GM21825 (cell line): ENCODE results near the gene DNAJB6.
"Not testable (repeated sequence)": the region's sequence is repeated elsewhere in the genome, so short reads cannot be mapped to it uniquely, and the experiment has no call there.

ENCODE experiments used
- ATAC-seq: cut with Tn5 transposase; IDR thresholded peaks from one replicate; pipeline ENCODE4 v1.9.1; 2021; ENCODE audit warnings: mild to moderate bottlenecking, moderate library complexity; ENCODE audit not compliant: unreplicated experiment

The DNAJB6 gene

DNA sequence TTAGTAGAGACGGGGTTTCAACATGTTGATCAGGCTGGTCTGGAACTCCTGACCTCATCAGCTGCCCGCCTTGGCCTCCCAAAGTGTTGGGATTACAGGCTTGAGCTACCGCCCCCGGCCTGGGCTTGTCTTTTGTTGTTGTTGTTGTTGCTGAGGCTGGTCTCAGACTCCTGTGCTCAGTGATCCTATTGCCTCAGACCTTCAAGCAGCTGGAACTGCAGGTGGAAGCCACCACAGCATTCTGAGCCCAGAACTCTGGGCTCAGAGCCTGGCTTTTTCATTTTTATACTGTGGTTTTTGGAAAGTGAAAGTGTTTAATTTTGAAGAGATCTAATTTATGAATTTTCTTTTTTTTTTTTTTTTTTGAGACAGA lies 16.2 kb upstream of the DNAJB6 start:
- ATAC-seq, result no peak

DNA sequence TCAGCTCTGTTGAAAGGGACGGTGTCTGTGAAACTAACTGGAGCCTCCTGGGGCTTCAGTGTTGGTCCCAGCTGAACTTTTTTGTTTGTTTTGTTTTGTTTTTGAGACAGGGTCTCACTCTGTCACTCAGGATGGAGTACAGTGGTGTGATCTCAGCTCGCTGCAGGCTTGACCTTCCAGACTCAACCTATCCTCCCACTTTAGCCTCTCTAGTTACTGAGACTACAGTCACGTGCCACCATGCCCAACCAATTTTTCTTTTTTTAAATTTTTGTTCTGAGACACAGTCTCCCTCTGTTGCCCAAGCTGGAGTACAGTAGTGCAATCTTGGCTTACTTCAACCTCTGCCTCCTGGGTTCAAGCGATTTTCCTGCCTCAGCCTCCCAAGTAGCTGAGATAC lies 13.4 kb upstream of the DNAJB6 start:
- ATAC-seq, result no peak

DNA sequence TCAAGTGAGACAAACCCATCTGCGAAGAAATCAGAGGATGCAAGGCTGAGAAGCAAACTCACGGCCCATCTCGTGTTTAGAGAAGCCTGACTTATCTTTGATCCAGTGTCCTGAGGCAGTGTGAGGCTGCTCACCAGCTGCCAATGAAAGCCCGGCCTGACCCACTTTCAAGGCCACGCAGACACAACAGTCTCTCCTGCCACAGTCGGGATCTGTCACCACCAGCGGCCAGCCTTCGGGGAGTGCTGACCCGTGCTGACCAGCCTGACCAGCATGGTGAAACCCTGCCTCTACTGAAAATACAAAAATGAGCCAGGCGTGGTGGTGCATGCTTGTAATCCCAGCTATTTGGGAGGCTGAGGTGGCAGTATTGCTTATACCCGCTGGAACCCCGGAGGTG lies 7.4 kb upstream of the DNAJB6 start:
- no peak for ATAC-seq

DNA sequence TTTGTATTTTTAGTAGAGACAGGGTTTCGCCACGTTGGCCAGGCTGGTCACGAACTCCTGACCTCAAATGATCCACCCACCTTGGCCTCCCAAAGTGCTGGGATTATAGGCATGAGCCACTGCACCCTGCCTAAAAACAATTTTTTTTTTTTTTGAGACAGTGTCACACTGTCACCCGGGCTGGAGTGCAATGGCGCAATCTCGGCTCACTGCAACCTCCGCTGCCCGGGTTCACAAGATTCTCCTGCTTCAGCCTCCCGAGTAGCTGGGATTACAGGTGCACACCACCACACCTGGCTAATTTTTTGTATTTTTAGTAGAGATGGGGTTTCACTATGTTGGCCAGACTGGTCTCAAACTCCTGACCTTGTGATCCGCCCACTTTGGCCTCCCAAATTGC lies 6.2 kb upstream of the DNAJB6 start:
- not testable (repeated sequence) for ATAC-seq

DNA sequence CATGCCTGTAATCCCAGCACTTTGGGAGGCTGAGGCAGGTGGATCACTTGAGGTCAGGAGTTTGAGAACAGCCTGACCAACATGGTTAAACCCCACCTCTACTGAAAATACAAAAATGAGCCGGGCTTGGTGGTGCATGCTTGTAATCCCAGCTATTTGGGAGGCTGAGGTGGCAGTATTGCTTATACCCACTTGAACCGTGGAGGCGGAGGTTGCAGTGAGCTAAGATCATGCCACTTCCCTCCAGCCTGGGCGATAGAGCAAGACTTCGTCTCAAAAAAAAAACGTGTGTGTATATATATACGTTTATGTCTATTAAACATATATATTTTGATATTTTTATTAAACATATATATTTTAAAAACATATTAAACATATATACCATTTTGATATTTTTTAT lies 5.8 kb upstream of the DNAJB6 start:
- ATAC-seq, result not testable (repeated sequence)

DNA sequence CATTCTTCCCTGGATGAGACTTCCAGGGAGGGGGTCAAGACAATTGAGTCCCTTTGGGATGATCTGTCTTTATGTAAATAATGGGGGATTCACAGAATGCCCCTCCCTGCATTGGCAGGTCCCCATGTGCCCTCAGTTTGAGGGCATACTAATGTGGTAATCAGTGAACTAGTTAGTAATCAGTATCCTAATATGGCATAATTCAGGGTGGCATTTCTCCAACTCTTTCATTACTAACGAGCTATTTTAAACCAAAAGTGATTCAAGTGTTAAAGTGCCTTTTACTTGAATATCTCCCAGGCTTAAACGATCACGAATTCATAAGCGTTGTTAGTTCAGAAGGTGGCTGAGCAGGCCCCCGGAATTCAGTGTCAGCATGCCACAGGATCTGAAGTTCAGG lies 1.6 kb upstream of the DNAJB6 start:
- no peak for ATAC-seq

DNA sequence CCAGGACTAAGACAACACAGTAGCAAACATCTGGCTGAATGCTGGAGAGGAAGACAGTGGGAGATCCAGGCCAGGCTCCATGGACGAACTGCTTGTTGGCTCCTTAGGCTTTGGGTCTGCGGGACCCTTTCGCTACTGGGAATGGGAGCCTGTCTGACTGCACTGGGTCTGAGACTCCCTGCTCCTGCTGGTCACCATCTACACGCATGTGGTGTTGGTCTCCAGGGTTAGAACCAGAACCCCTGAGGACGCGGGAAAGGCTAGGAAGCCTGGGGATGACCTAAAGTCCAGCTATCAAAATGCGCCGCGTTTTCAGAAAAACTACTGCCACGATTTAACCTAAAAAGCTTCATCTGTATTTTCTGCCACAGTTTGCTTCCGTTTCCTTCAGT lies 817 bp upstream of the DNAJB6 start:
- ATAC-seq, result no peak

DNA sequence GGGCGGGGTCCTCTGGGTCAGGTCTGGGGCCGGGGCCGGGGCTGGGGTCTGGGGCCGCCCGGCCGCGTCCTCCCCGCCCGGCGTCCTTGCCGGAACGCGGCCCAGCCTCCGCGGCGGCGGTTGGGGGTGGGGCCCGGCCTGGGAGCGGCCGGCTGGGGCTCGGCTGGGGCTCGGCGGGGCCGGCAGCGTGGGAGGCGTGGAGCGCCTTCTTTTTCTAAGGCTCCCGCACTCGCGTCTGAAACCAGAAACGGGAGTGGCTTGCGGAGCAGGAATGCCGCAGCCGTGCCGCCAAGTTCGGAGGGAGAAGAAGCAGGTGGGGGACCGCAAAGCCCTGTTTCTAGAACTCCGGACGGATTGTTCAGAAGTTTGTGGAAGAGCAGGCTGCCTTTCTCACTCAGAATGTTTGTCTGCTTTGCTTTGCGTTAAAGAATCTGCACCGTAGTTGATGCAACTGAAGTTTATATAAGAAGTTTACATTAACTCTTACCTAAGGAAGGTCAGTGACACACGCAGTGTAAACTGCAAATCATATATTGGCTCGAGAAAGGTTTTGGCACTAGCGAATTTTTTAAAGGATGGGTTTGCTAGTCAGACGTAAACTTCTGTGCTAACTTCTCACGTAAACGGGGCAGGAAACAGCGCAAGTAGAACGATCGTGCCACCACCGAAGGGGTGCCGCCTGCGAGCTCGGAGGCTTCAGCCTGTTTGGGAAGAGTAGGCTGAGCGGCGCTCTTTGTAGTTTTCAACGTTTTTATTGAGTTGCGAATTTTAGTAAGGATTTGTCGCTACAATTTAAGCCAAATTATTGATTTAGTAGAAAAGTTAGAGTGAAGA lies 729 bp downstream of the DNAJB6 start:
- peak; percentile 42 for ATAC-seq

DNA sequence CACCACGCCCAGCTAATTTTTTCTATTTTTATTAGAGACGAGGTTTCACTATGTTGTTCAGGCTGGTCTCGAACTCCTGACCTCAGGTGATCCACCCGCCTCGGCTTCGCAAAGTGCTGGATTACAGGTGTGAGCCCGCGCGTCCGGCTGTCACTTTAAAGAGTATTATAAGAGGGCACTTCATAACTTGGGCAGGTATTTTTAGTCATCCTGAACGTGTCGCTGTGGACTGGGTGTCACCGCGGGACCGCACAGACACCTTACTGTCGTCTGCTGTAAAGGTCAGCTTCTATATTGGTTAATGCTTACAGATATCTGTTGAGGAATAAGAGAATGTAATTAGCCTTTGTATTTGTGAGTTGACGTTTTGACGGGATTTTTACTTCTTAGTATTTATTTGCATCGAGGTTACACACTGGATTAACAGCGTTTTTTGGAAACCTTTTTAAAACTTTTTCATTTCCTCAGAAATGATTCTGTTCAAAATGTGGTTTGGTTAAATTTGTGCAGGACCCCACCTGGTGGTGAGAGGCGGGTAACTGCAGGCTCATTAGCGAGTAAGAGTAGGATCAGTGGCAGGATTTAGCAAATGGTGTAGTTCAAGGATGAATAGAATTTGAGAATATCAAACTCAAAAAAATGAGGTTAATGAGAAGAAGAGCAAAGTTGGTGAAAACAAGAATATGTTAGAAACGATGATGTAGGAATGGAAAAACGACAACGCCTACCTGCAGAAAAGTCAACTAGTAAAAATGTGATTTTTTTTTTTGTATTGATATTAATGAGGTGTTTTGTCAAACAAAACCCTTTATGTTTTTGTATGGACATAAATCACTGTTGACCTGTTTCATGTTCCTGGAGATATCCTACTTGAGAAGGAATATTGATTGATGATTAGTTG lies 3.2 kb downstream of the DNAJB6 start:
- peak; percentile 19 for ATAC-seq

DNA sequence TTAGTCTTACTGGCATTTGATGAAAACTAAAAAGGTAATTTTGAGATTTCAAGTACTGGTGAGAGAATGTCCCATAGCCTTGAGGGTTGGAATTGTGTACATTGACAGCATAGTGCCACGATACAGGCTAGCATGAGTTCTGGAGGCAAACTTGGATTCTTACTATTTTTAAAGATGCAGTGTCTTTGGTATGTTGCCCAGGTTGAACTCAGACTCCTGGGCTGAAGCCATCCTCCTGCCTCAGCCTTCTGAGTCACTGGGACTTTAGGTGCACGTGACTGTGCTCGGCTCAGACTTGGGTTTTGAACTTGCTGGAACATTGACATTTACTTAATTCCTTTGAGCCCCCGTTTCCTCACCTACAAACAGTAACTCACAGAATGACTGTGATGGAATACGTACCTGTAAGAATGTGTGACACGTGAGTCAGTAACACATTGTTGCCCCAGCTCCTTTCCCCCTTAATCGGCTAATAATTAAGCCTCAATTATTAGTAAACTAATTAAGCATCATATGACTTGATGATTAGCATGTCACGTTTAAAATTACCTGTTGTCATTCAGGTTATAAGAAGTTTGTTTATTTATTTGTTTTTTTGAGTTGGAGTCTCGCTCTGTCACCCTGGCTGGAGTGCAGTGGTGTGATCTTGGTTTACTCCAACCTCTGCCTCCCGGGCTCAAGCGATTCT lies 10.6 kb downstream of the DNAJB6 start:
- no peak for ATAC-seq

DNA sequence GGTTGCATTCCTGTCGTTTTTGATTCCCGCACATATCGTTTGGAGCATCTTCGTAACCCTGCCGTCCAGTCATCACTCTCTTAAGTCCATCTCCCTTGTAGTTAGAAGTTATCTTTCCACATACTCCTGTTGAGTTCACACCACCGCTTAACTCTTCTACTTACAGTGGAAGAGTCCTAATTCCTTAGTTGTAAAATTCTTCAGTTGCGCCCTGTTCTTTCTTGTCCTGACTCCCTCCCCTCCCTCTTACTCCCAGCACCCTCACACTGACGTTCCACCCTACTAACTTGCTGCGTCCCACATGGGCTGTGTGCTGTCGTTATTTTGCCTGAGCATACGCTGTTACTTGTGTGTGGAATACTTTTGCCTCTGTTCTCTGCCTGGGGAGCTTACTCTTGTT lies 11.7 kb downstream of the DNAJB6 start:
- no peak for ATAC-seq

DNA sequence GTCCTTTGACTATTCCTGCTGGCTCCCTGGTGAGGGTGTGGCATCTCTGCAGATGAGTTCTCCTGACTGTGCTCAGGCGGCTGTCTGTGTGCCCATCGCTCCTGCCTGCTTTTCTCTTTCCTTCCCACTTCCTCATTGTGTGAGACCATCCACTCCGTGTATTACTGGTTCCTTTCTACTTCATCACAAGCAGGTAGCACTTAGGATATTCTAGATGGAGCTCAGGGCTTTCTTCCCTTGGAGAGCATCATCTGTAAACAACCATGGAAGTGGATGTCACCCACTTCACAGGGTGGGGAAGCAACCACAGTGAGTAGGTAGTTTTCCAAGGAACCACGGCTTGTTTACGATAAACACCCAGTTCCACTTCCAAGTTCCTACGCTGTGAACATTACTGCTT lies 15.7 kb downstream of the DNAJB6 start:
- ATAC-seq, result no peak

DNA sequence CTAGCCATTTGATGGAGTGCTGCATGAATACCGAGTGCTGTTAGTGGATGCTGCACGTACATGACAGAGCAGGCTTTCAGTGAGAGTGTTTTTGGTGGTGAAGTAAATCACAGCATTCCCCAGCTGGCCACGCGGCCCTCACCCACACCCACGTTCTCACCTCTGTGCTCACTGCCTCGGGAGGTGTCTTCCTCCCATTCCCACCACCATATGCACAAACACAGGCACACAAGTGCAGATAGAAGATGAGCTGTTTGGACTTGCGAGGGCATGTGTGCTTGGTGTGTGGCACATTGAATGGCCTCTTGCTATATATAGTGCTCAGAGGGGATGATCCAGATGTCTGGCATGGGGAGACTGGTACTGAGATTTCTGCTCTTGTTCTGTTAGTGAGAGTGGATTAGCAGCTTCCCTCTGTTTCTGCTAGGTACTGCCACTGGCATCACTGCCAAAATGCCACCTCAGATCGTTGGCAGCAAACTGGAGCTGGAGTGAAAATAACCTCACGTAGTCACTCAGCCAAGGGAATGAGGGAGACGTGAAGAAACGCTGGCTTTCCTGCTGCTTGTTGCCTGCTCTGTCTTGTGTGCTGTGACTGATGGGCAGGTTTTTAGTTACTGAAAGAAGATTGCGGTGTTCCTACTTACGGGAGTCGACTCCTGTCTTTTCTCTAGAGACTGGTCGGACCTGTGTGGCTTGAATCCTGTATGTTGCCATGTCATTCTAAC lies 19.1 kb downstream of the DNAJB6 start:
- ATAC-seq, result no peak

DNA sequence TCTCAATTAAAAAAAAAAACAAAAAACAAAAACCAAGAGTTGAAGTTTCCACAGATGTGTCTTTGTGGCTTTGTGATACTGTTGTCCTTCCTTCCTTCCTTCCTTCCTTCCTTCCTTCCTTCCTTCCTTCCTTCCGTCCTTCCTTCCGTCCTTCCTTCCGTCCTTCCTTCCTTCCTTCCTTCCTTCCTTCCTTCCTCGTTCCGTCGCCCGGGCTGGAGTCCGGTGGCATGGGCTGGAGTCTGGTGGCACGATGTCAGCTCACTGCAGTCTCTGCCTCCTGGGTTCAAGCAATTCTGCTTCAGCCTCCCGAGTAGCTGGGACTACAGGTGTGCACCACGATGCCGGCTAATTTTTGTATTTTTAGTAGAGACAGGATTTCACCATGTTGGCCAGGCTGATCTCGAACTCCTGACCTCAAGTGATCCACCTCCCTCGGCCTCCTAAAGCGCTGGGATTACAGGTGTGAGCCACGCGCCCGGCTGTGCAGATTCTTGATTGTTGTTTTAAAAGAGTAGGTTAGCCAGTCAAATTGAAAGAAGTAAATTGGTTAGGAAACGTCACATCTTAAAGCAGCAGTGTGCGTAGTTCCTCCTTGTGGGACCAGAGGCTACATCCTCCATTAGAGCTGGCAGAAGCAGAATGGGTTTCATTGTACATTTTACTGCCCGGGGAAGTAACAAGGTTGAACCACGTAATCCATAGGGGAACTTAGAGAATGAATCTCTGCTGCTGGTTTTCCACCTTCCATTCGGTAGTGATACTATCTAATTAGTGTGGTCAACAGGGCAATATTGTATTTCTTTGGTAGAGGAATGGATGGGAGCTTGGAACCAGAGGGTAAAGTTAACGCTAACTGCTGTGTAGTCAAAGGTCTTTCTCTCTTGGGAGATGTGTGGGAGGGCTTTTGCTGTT lies 20.6 kb downstream of the DNAJB6 start:
- peak; percentile 77 for ATAC-seq

DNA sequence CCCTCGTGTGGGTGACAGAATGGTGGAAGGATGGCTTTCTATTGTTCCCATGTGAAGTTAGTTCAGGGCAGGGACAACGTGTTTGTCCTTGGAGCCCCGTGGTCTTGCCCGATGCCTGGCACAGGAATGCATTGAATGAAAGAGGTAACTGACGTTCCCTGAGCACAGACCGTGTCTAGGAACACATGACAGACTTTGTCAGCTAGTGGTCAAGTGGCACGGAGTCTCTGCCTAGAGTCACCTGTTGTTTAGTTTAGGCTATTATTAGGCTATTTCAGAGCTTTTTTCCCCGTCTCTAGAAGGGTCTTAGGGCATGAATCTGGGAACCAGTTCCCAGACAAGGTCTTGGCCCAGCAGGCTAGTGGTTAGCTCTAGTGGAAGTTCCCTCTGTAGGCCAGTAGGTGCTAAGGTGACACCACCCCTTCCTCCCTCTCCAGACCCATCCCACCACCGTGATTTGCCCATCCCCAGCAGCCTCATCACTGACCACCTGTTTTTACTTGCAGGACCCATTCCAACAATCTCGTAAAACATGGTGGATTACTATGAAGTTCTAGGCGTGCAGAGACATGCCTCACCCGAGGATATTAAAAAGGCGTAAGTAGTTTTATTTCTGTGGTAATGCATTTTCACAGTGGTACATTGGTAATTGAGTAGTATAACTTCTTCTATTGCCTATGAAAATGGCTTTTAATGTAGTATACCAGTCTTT lies 21.4 kb downstream of the DNAJB6 start:
- no peak for ATAC-seq

DNA sequence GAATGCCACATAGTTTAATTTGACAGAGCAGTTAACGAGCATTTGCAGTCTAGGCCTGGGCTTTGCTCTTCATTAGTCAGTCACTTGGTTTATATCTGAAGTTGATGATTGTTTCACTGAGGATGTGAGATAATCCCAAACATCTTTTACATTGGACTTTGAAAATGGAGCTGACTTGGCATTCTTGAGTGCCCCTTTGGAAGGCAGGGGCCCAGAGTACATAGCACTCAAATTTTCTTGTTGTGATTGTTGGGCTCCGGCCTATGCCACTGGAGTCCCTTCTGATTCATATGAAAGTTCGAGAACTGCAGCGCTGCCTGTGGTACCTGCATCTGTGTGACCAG lies 21.9 kb downstream of the DNAJB6 start:
- no peak for ATAC-seq

DNA sequence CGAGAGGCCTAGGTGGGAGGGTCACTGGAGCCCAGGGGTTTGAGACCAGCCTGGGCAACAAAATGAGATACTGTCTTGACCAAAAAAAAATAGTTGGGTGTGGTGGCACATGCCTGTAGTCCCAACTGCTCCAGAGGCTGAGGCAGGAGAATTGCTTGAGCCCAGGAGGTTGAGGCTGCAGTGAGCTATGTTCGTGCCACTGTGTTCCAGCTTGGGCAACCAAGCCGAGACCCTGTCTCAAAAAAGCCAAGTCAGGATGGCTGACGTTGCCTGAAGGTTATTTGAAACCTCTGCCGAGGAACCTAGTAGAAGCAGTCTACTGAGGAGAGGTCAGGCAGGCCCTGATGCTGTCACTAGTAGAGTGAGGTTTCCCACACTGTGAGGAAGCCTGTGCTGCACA lies 22.8 kb downstream of the DNAJB6 start:
- ATAC-seq, result no peak

DNA sequence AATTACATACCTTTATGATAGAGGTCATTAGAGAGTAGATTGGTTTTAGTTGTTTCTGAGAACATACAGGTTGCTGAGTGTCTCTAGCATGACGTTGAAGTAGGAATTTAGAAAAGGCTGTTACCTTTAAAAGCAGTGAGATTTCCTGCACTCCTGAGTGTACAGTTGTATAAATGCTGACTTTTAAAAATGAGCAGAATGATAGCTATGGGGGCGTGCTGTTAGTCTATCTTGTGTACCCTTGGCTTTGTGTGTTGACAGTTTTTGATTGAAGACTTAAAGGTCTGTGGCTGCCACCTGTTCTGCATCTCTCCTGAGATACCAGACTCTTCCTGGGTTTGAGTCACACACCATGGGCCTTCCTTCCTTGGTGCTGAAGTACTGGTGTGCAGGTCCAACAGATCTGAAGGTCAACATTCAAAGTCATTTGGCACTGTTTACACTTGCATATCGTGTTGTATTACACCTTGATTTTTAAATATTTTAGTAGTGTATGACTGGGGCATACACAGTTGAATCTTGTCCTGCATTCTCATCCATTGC lies 23.8 kb downstream of the DNAJB6 start:
- ATAC-seq, result no peak

DNA sequence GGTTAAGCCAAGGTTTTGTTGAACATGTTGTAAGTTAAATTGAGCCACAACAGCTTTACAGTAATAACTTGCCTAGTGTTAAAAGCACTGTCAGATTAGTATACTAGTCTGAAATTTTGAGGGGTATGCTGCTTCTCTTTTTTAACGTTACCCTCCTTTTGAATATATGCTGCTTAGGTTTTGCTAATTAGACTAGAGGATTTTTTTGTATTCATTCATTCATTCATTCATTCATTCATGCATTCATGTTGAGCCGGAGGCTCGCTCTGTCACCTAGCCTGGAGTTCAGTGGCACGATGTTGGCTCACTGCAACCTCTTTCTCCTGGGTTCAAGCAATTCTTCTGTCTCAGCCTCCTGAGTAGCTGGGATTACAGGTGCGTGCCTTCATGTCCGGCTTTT lies 24.7 kb downstream of the DNAJB6 start:
- no peak for ATAC-seq
